Activated gamma-delta T cell (primary cell): ENCODE data around the gene LRRC46.
A peak's percentile ranks its signal among the peaks of the same experiment; 100 is the strongest.

Source experiments
- DNase-seq: peaks from one replicate; lab custom pipeline; 2025; lab: John Stamatoyannopoulos, UW

The LRRC46 gene

GRCh38 chr17:47810200-47810821 lies 21.2 kb upstream of the LRRC46 start:
- no peak for DNase-seq

GRCh38 chr17:47810901-47811635 lies 20.4 kb upstream of the LRRC46 start:
- no peak for DNase-seq

- no peak for DNase-seq
Measured at GRCh38 chr17:47811709-47812108, 19.8 kb upstream of the LRRC46 start.

- DNase-seq = no peak
Measured at GRCh38 chr17:47812146-47812920, 19.1 kb upstream of the LRRC46 start.

- no peak for DNase-seq
Measured at GRCh38 chr17:47813077-47813476, 18.4 kb upstream of the LRRC46 start.

GRCh38 chr17:47813512-47814031 lies 17.9 kb upstream of the LRRC46 start:
- DNase-seq = no peak

GRCh38 chr17:47815106-47815918 lies 16.2 kb upstream of the LRRC46 start:
- DNase-seq = no peak

- DNase-seq = no peak
Measured at GRCh38 chr17:47816111-47816735, 15.2 kb upstream of the LRRC46 start.

GRCh38 chr17:47816947-47817346 lies 14.5 kb upstream of the LRRC46 start:
- no peak for DNase-seq

GRCh38 chr17:47818002-47818695 lies 13.3 kb upstream of the LRRC46 start:
- DNase-seq = no peak

GRCh38 chr17:47819475-47819874 lies 12.0 kb upstream of the LRRC46 start:
- no peak for DNase-seq

- no peak for DNase-seq
Measured at GRCh38 chr17:47820033-47820789, 11.3 kb upstream of the LRRC46 start.

GRCh38 chr17:47821031-47821423 lies 10.4 kb upstream of the LRRC46 start:
- DNase-seq = no peak

- peak; percentile 65 for DNase-seq
Measured at GRCh38 chr17:47821424-47822391, 9.8 kb upstream of the LRRC46 start, which contains the start of gene OSBPL7. Gene OSBPL7 (minus strand): TSS chr17:47821794. CDS start chr17:47820278, 1,516 bp downstream.

GRCh38 chr17:47822785-47823184 lies 8.7 kb upstream of the LRRC46 start:
- DNase-seq = no peak

- no peak for DNase-seq
Measured at GRCh38 chr17:47823519-47823918, 8.0 kb upstream of the LRRC46 start.

- no peak for DNase-seq
Measured at GRCh38 chr17:47829870-47830269, 1.6 kb upstream of the LRRC46 start.

GRCh38 chr17:47830396-47831002 lies 971 bp upstream of the LRRC46 start:
- DNase-seq = no peak
